Measurements from ENCODE around the gene OTUD5.
"Not testable (repeated sequence)": the region's sequence is repeated elsewhere in the genome, so short reads cannot be mapped to it uniquely, and the experiment has no call there.

OTUD5 gene

GRCh38 chrX:48896611-48897011 lies 60.8 kb downstream of the OTUD5 start:
- no peaks in the 10 kb centered on the region for H3K27me3 ChIP-seq (ENCODE audit: control insufficient read depth, insufficient read depth, low read length)
- H3K9me3 ChIP-seq (ENCODE audit: control insufficient read depth, insufficient read depth, low read length): peaks cover 25% of the 10 kb centered on the region
- H3K9ac ChIP-seq (ENCODE audit: low read depth, low read length): peak overlapping the region; percentile 77
- peak overlapping the region; percentile 98 for H3K27ac ChIP-seq (ENCODE audit: low read depth, low read length)
- peak overlapping the region; percentile 87 for H3K4me3 ChIP-seq (ENCODE audit: low read depth, low read length)
- 0 out of 2 replicates have a peak, but pooled peaks cover 3% of the 10 kb centered on the region for H3K4me1 ChIP-seq (ENCODE audit: control insufficient read depth, insufficient read depth, low read length)
- H3K36me3 ChIP-seq (ENCODE audit: control insufficient read depth, insufficient read depth, low read length): peaks cover 30% of the 10 kb centered on the region

GRCh38 chrX:48894891-48895290 lies 62.5 kb downstream of the OTUD5 start:
- peaks cover 25% of the 10 kb centered on the region for H3K9me3 ChIP-seq (ENCODE audit: control insufficient read depth, insufficient read depth, low read length)
- peaks cover 21% of the 10 kb centered on the region for H3K36me3 ChIP-seq (ENCODE audit: control insufficient read depth, insufficient read depth, low read length)
- 0 out of 2 replicates have a peak, but pooled peaks cover 3% of the 10 kb centered on the region for H3K4me1 ChIP-seq (ENCODE audit: control insufficient read depth, insufficient read depth, low read length)
- no peaks in the 10 kb centered on the region for H3K27me3 ChIP-seq (ENCODE audit: control insufficient read depth, insufficient read depth, low read length)
- H3K9ac ChIP-seq (ENCODE audit: low read depth, low read length): no peak overlapping the region
- no peak overlapping the region for H3K4me3 ChIP-seq (ENCODE audit: low read depth, low read length)
- H3K27ac ChIP-seq (ENCODE audit: low read depth, low read length): no peak overlapping the region

GRCh38 chrX:48893556-48894348 lies 63.7 kb downstream of the OTUD5 start:
- Histone ChIP-seq H3K4me3 (ENCODE audit: low read depth, low read length) (no peak overlapping the region), H3K9ac (ENCODE audit: low read depth, low read length) (no peak overlapping the region), H3K36me3 (ENCODE audit: control insufficient read depth, insufficient read depth, low read length) (peaks cover 15% of the 10 kb centered on the region), H3K27me3 (ENCODE audit: control insufficient read depth, insufficient read depth, low read length) (no peaks in the 10 kb centered on the region), H3K27ac (ENCODE audit: low read depth, low read length) (no peak overlapping the region), H3K9me3 (ENCODE audit: control insufficient read depth, insufficient read depth, low read length) (peaks cover 21% of the 10 kb centered on the region), H3K4me1 (ENCODE audit: control insufficient read depth, insufficient read depth, low read length) (0 out of 2 replicates have a peak, but pooled peaks cover 3% of the 10 kb centered on the region)

- no peaks in the 10 kb centered on the region for H3K27me3 ChIP-seq (ENCODE audit: control insufficient read depth, insufficient read depth, low read length)
- 0 out of 2 replicates have a peak, but pooled peaks cover 3% of the 10 kb centered on the region for H3K4me1 ChIP-seq (ENCODE audit: control insufficient read depth, insufficient read depth, low read length)
- no peak overlapping the region for H3K9ac ChIP-seq (ENCODE audit: low read depth, low read length)
- H3K27ac ChIP-seq (ENCODE audit: low read depth, low read length): no peak overlapping the region
- peaks cover 21% of the 10 kb centered on the region for H3K9me3 ChIP-seq (ENCODE audit: control insufficient read depth, insufficient read depth, low read length)
- no peak overlapping the region for H3K4me3 ChIP-seq (ENCODE audit: low read depth, low read length)
- peaks cover 15% of the 10 kb centered on the region for H3K36me3 ChIP-seq (ENCODE audit: control insufficient read depth, insufficient read depth, low read length)
Measured at GRCh38 chrX:48892896-48893295, 64.5 kb downstream of the OTUD5 start.

- Histone ChIP-seq H3K36me3 (ENCODE audit: control insufficient read depth, insufficient read depth, low read length) (peaks cover 15% of the 10 kb centered on the region), H3K9ac (ENCODE audit: low read depth, low read length) (no peak overlapping the region), H3K4me1 (ENCODE audit: control insufficient read depth, insufficient read depth, low read length) (0 out of 2 replicates have a peak, but pooled peaks cover 3% of the 10 kb centered on the region), H3K27ac (ENCODE audit: low read depth, low read length) (peak overlapping the region; percentile 6), H3K4me3 (ENCODE audit: low read depth, low read length) (peak overlapping the region; percentile 66), H3K9me3 (ENCODE audit: control insufficient read depth, insufficient read depth, low read length) (peaks cover 20% of the 10 kb centered on the region), H3K27me3 (ENCODE audit: control insufficient read depth, insufficient read depth, low read length) (no peaks in the 10 kb centered on the region)
Measured at GRCh38 chrX:48891402-48892288, 65.8 kb downstream of the OTUD5 start.

GRCh38 chrX:48890934-48891401 lies 66.4 kb downstream of the OTUD5 start:
- Histone ChIP-seq H3K9me3 (ENCODE audit: control insufficient read depth, insufficient read depth, low read length) (peaks cover 19% of the 10 kb centered on the region), H3K4me3 (ENCODE audit: low read depth, low read length) (peak overlapping the region; percentile 66), H3K9ac (ENCODE audit: low read depth, low read length) (no peak overlapping the region)

GRCh38 chrX:48890296-48890925 lies 67.0 kb downstream of the OTUD5 start:
- Histone ChIP-seq H3K4me3 (ENCODE audit: low read depth, low read length) (peak overlapping the region; percentile 66), H3K27ac (ENCODE audit: low read depth, low read length) (no peak overlapping the region), H3K4me1 (ENCODE audit: control insufficient read depth, insufficient read depth, low read length) (no peaks in the 10 kb centered on the region), H3K27me3 (ENCODE audit: control insufficient read depth, insufficient read depth, low read length) (no peaks in the 10 kb centered on the region), H3K9ac (ENCODE audit: low read depth, low read length) (no peak overlapping the region), H3K36me3 (ENCODE audit: control insufficient read depth, insufficient read depth, low read length) (peaks cover 15% of the 10 kb centered on the region), H3K9me3 (ENCODE audit: control insufficient read depth, insufficient read depth, low read length) (peaks cover 18% of the 10 kb centered on the region)

More at GRCh38 chrX:48890934-48891401, 66.4 kb downstream of the OTUD5 start:
- Histone ChIP-seq H3K27me3 (ENCODE audit: control insufficient read depth, insufficient read depth, low read length) (no peaks in the 10 kb centered on the region), H3K4me1 (ENCODE audit: control insufficient read depth, insufficient read depth, low read length) (no peaks in the 10 kb centered on the region), H3K36me3 (ENCODE audit: control insufficient read depth, insufficient read depth, low read length) (peaks cover 15% of the 10 kb centered on the region), H3K27ac (ENCODE audit: low read depth, low read length) (peak overlapping the region; percentile 6)

- H3K4me3 ChIP-seq (ENCODE audit: low read depth, low read length); H3K9ac ChIP-seq (ENCODE audit: low read depth, low read length); H3K27me3 ChIP-seq (ENCODE audit: control insufficient read depth, insufficient read depth, low read length); H3K4me1 ChIP-seq (ENCODE audit: control insufficient read depth, insufficient read depth, low read length); H3K9me3 ChIP-seq (ENCODE audit: control insufficient read depth, insufficient read depth, low read length); H3K27ac ChIP-seq (ENCODE audit: low read depth, low read length); H3K36me3 ChIP-seq (ENCODE audit: control insufficient read depth, insufficient read depth, low read length): not testable (repeated sequence)
Measured at GRCh38 chrX:48886586-48886985, 70.8 kb downstream of the OTUD5 start.

- H3K4me3 ChIP-seq (ENCODE audit: low read depth, low read length): no peak overlapping the region
- H3K36me3 ChIP-seq (ENCODE audit: control insufficient read depth, insufficient read depth, low read length): no peaks in the 10 kb centered on the region
- H3K27ac ChIP-seq (ENCODE audit: low read depth, low read length): no peak overlapping the region
- no peak overlapping the region for H3K9ac ChIP-seq (ENCODE audit: low read depth, low read length)
- no peaks in the 10 kb centered on the region for H3K4me1 ChIP-seq (ENCODE audit: control insufficient read depth, insufficient read depth, low read length)
- no peaks in the 10 kb centered on the region for H3K27me3 ChIP-seq (ENCODE audit: control insufficient read depth, insufficient read depth, low read length)
- H3K9me3 ChIP-seq (ENCODE audit: control insufficient read depth, insufficient read depth, low read length): peaks cover 13% of the 10 kb centered on the region; the same call in 1 of the 2 replicates
Measured at GRCh38 chrX:48883729-48884128, 73.7 kb downstream of the OTUD5 start.

GRCh38 chrX:48876944-48877343 lies 80.5 kb downstream of the OTUD5 start:
- not testable (repeated sequence) for H3K4me1 ChIP-seq (ENCODE audit: control insufficient read depth, insufficient read depth, low read length); H3K27me3 ChIP-seq (ENCODE audit: control insufficient read depth, insufficient read depth, low read length); H3K27ac ChIP-seq (ENCODE audit: low read depth, low read length); H3K4me3 ChIP-seq (ENCODE audit: low read depth, low read length); H3K9ac ChIP-seq (ENCODE audit: low read depth, low read length); H3K36me3 ChIP-seq (ENCODE audit: control insufficient read depth, insufficient read depth, low read length)
- peaks cover 10% of the 10 kb centered on the region; the same call in 1 of the 2 replicates for H3K9me3 ChIP-seq (ENCODE audit: control insufficient read depth, insufficient read depth, low read length)

Measured in HUES48 (cell line).